GM19240 (cell line): Measurements from ENCODE around the gene SLC2A9.

Experiments
- DNase-seq: peaks from one replicate; pipeline ENCODE4 v3.0.0; 2011; ENCODE audit warnings: low spot score; ENCODE audit not compliant: insufficient read length

Gene SLC2A9

GRCh38 chr4:10020106-10020505 lies 1.2 kb downstream of the SLC2A9 start:
- DNase-seq: no peak

GRCh38 chr4:10019521-10020051 lies 1.7 kb downstream of the SLC2A9 start:
- DNase-seq: no peak

- DNase-seq: peak; percentile 84
Observed at GRCh38 chr4:10018818-10019461, 2.4 kb downstream of the SLC2A9 start.

GRCh38 chr4:10017037-10017893 lies 4.0 kb downstream of the SLC2A9 start:
- DNase-seq: no peak

- no peak for DNase-seq
Observed at GRCh38 chr4:10016169-10016568, 5.1 kb downstream of the SLC2A9 start.

DNA sequence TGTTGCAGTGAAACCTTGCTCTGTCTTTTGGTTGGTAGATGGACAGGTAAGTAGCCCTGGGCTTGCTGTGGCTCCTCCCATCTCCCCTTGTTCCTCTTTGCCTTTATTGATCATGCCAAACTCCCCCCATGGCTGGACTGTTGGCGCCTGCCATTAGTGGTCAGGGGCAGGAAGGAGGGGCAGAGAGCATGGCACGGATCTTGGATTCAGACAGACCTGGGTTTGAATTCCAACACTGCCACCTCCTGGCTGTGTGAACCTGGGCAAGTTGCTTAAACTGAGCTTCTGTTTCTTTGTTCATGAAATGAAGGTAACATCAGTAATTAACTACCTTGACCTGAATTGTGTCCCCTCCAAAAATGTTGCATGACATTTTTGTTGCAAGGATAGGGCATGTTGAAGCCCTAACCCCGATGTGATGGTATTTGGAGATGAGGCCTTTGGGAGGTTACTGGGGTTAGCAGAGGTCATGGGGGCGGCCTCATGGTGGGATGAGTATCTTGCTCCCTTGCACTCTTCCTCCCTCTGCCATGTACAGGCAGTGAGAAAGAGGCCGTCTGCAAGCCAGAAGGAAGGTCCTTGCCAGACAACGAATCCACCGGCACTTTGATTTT lies 6.0 kb downstream of the SLC2A9 start:
- no peak for DNase-seq

DNA sequence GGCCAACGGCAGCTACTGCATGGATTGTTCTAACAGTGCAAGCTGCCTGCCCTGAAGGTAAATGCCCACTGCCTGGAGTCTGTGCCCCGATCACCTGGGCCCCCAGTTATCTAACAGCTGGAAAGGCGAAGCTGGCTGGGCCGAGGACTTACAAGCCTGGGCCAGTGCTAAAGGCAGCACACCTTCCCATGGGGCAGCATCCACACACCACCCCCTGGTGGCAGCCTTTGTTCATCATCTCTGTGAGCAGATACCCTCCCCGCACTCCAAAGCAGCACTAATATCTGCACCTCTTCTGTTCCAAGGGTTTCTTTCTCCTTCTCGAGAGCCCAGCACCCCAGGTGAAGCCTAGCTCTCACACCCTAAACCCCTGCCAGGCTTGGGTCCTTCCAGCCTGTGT lies 7.6 kb downstream of the SLC2A9 start:
- no peak for DNase-seq

DNA sequence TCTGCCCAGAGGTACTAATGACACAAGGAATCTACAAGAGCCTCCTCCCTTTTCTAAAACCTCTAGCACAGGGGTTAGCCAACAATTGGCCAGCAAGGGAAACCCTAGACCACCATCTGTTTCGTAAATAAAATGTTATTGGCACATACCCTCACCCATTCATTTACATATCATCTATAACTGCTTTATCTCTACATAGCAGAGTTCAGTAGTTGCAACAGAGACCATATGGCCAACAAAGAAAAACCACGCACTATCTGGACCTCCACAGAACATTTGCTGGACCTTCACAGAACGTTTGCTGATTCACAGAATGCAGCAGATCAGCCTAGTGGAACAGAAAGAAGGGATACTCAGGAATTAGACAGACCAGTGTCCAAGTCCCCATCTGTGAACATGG lies 9.4 kb downstream of the SLC2A9 start:
- no peak for DNase-seq

GRCh38 chr4:10011277-10011676 lies 10.0 kb downstream of the SLC2A9 start:
- no peak for DNase-seq

DNA sequence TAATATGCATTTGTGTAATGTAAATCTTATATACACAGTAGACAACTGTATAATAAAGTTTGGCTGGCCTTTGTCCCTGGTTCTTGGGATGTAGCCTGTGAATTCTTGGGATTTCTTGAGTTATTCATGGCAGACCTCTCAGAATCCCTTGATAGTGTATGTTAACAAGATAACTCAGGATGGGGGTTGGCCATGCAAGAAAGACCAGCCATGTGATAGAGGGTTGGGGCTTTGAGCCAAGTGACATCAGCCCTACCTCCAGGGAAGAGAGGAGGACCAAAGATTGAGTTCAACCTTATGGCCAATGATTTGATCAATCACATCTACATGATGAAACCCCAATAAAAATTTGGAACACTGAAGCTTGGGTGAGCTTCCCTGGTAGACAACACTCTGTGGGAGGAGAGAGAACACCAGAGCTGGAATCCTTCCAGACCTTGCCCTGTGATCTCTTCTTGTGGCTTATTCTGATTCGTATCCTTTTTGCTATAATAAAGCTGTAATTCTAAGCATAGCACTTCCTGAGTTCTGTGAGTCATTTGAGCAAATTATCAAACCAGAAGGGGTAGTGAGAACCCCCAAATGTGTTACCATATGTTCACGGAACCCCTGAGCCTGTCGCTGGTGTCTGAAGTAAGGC lies 11.3 kb downstream of the SLC2A9 start:
- no peak for DNase-seq

GRCh38 chr4:10008609-10009005 lies 12.7 kb downstream of the SLC2A9 start:
- no peak for DNase-seq

DNA sequence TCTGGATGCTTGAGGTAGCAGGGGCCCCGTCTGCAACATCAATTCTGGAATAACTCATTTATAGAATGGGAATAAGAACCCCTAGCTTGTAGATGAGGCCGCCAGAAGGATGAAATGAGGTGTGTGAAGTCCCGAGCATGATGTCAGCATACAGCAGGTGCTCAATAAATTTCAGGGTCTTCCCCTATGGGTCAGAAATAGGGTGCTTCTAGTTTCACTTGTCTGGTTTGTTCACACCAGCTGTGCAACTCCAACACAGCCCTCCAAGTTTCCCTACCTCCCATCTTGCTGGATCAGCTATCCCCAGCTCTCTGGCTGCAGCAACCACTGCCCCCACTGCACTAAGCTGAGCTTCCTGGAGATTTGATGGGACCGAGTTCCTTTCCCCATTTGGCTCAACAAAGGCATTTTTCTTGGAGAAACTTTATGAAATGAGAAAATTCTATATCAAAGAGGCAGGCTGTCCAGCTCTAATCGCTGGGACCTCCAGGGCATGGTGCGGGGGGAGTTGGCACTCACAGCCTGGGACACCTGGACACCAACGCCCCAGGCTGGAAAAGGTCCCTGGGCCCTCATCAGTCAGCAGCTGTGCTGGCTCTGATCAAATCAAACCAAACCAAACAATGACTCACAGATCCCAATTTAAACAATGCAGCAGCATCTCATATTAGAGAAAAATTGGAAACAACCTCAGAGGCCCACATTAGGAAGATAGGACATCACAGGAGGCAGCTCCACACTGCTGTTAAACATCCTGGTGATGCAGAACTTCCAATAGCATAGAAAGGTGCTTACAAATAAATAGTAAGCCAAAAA lies 13.3 kb downstream of the SLC2A9 start:
- DNase-seq: no peak

- no peak for DNase-seq
Observed at GRCh38 chr4:10007436-10007740, 13.9 kb downstream of the SLC2A9 start.

DNA sequence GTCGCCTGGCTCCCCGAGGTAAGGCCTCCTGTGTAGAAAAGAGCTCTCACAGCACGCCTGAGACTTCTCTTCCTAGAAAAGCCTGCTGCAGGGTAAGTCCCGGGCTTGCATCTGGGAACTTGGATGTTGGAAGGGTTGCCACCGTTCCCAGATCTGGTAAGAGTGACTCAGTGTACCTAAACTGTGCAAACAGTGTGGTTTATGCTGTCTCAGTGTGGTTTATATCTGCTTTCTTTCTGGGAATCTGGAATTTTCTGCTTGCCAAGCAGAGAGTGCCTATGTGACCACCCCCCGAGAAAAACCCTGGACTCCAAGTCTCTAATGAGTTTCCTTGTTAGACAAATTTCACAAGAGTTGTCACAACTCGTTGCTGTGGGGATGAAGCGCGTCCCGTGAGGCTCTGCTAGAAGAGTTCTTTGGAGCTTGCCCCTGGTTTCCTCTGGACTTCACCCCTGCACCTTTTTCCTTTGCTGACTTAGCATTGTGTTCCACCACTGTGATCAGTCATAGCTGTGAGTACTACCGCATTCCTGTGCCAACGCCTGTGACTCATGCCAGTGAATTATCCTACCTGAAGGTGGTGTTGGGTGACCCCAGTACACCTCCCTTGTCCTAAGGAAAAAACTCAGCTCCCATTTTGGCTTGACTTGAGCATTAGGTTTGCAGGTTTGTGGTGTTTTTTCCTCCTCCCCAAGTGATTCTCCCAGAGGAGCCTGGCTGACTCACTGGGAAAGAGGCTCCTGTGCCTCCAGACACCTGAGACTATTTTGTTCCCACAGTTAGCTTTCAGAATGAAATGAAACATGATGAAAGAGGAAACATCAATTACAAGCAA lies 14.5 kb downstream of the SLC2A9 start:
- DNase-seq: no peak

DNA sequence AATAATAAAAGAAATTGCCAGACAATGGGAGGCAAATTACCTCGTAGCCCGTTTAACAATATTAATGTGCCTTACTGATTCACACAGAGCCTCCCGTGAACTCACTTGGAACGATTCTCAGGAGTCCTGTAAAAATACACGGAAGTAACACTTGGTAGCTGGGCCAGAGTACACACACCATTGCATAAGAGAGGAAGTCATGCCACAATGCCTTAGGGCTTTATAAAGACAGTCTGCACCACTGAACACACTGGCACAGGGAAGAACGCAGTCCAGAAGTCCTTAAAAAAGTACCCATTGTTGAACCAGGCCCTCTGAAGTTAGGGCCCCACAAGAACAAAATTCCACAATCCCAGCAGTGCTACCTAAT lies 15.1 kb downstream of the SLC2A9 start:
- DNase-seq: no peak

- no peak for DNase-seq
Observed at GRCh38 chr4:10005632-10006031, 15.7 kb downstream of the SLC2A9 start.

DNA sequence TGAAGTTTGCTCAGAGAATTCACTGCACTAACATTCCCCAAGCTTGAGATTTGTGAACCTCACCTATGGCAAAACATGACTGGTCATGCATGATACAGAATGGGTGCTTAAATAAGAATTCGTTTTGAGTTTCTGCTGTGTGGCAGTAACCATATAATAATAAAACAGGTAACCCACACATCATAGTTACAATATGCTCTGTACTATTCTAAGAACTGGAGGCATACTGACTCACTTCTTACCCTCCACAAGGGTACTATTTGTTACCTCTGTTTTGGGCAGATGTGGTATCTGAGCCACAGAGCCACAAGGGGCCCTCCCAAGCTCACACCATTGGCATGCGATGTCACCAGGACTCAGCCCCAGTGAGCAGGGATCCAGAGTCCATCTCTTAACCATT lies 17.6 kb downstream of the SLC2A9 start:
- no peak for DNase-seq

DNA sequence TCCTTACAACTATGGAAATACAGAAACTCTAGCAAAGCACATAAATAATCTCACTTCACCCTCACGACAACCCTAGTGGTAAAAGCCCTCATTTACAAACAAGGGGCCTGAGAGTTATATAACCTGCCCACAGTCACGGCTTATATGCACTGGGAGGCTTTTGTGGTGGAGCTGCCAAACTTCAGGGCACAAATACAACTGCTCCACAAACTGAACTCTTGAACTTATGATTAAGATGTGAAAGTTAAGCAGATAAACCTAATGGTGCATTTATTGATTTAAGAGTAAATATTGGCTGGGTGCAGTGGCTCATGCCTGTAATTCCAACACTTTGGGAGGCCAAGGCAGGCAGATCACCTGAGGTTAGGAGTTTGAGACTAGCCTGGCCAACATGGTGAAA lies 19.0 kb downstream of the SLC2A9 start:
- no peak for DNase-seq

DNA sequence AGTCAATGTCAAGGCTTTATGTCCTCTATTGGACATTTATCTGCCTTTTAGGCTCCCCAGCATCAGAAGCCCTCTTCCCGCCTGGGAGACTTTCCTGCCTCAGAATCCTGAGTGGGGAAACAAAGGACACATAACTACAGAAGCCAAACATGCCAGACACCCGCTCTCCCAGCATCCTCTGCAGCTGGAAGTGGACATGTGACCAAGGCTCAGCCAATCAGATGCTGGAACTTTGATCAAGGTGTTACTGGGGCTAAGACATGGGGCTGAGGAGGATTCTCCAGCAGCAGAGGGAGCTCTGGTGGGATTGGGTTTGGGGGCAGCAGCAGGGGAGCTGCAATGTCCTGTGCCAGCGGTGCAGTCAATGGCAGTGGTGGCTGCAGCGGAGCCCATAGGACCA lies 19.5 kb downstream of the SLC2A9 start:
- no peak for DNase-seq

GRCh38 chr4:9999956-10000561 lies 21.2 kb downstream of the SLC2A9 start:
- no peak for DNase-seq
